Kidney (tissue), 14 donors: Measurements from ENCODE around the gene MARCKS. TPM values are rescaled to one million over a fixed set of nuclear protein-coding genes. Genes with fewer than 3 reads are reported as not detected.

Experiments
- DNase-seq, 5 donors: peaks; one replicate each; pipeline ENCODE4 v3.0.0-alpha.2; 2013 to 2020
- FAIRE-seq: peaks from 2 replicates; lab custom pipeline; 2012; peaks lifted over from hg19 to GRCh38; lab: Jason Lieb, UNC
- H3K27ac ChIP-seq, 2 donors: one replicate each; pipeline ENCODE4 v1.7.0; 2013; ENCODE audit warnings: low read depth in 2 of 2, low read length in 2 of 2, inconsistent platforms in 1 of 2
- H3K27me3 ChIP-seq: one replicate; pipeline ENCODE4 v1.7.1; 2013; ENCODE audit warnings: low read length, inconsistent platforms; ENCODE audit not compliant: control insufficient read depth, insufficient read depth
- H3K36me3 ChIP-seq, 3 donors: one replicate each; pipeline versions ENCODE4 v1.7.0 to v1.7.1; 2013; ENCODE audit warnings: low read length in 3 of 3, control low read depth in 1 of 3, inconsistent platforms in 1 of 3; ENCODE audit not compliant: insufficient read depth in 3 of 3, control insufficient read depth in 2 of 3
- H3K4me1 ChIP-seq, 3 donors: one replicate each; pipeline versions ENCODE4 v1.7.0 to v1.7.1; 2013; ENCODE audit warnings: low read length in 3 of 3, inconsistent platforms in 1 of 3, low read depth in 1 of 3; ENCODE audit not compliant: control insufficient read depth in 2 of 3, insufficient read depth in 2 of 3
- H3K4me3 ChIP-seq, 3 donors: one replicate each; pipeline versions ENCODE4 v1.7.0 to v1.8.1; 2013; ENCODE audit warnings: low read length in 3 of 3, control low read depth in 1 of 3, inconsistent platforms in 1 of 3
- H3K9ac ChIP-seq, 3 donors: one replicate each; pipeline versions ENCODE4 v1.7.0 to v1.7.1; 2013; ENCODE audit warnings: low read length in 3 of 3, control low read depth in 1 of 3, inconsistent platforms in 1 of 3
- H3K9me3 ChIP-seq, 3 donors: one replicate each; pipeline versions ENCODE4 v1.7.0 to v1.7.1; 2013; ENCODE audit warnings: low read length in 3 of 3, control low read depth in 1 of 3, inconsistent platforms in 1 of 3; ENCODE audit not compliant: control insufficient read depth in 2 of 3, insufficient read depth in 1 of 3
- CTCF ChIP-seq: IDR thresholded peaks from 3 replicates; pipeline ENCODE4 v1.5.1; 2012; ENCODE audit warnings: mild to moderate bottlenecking, moderate library complexity, borderline replicate concordance; ENCODE audit not compliant: insufficient read depth; ENCODE audit errors: extremely low read depth
- intact Hi-C: fragments of 100-400 bp; cut with DNase I; formaldehyde crosslinking; loops from one replicate; pipeline ENCODE4 v1.11.1; 2022
- polyA plus RNA-seq: library from polyadenylated mRNA; stranded (reverse); fragments of 350-450 nt; fragmentation: Illumina TruSeq; extraction: RNeasy Lipid Tissue Mini Kit (QIAGEN cat#74804); gene quantifications from one replicate; pipeline ENCODE4 v1.2.3, GENCODE V29; 2014; ENCODE audit warnings: low read depth, low replicate concordance; ENCODE audit not compliant: insufficient read depth
- total RNA-seq: library from RNA; stranded (reverse); fragmentation: NEBNext Ultra II Directional; extraction: Animal tissue kit (Norgen Biotek cat#: 25700); gene quantifications from one replicate; pipeline ENCODE4 v1.2.1, GENCODE V29; 2021
- donor health status: control.
- donor health status: control.
- donor health status: control.
- donor health status: control.
- donor health status: control.
- donor health status: DM: yes; HTN: yes; CAD: no.
- donor health status: Normal renal cell carcinoma (clear cell type).

MARCKS gene
- total and polyA plus RNA-seq, 2 donors from 2014 or later: 14.0 to 61.9 TPM

GRCh38 chr6:113888956-113889630 is 31.9 kb downstream of the MARCKS start:
- Histone ChIP-seq H3K27ac (no peak overlapping the region), H3K27me3 (no peaks in the 10 kb centered on the region), H3K36me3 (no peaks in the 10 kb centered on the region), H3K9me3 (no peaks in the 10 kb centered on the region), H3K4me3 (no peak overlapping the region), H3K4me1 (no peaks in the 10 kb centered on the region), H3K9ac (no peak overlapping the region)
- intact Hi-C loops: no loop called here
- FAIRE-seq (no peak), DNase-seq (no peak)
- no peak for TF ChIP-seq CTCF

GRCh38 chr6:113893451-113893850 is 36.3 kb downstream of the MARCKS start:
- Histone ChIP-seq H3K36me3 (no peaks in the 10 kb centered on the region), H3K27me3 (no peaks in the 10 kb centered on the region), H3K9me3 (no peaks in the 10 kb centered on the region), H3K4me3 (no peak overlapping the region), H3K4me1 (no peaks in the 10 kb centered on the region), H3K9ac (no peak overlapping the region), H3K27ac (no peak overlapping the region)
- no peak for FAIRE-seq
- TF ChIP-seq CTCF: no peak
- no peak for DNase-seq
- intact Hi-C loops: no loop called here

- no peak for FAIRE-seq
- Histone ChIP-seq H3K4me1 (no peaks in the 10 kb centered on the region), H3K27ac (no peak overlapping the region), H3K9ac (no peak overlapping the region), H3K9me3 (no peaks in the 10 kb centered on the region), H3K27me3 (no peaks in the 10 kb centered on the region), H3K4me3 (no peak overlapping the region), H3K36me3 (no peaks in the 10 kb centered on the region)
- intact Hi-C loops: no loop called here
- no peak for TF ChIP-seq CTCF
- DNase-seq: no peak
These were observed 36.7 kb downstream of the MARCKS start for GRCh38 chr6:113893866-113894265.
